HG03432 (cell line): Measurements from ENCODE around the gene ACSL5.
"Not testable (repeated sequence)": the region's sequence is repeated elsewhere in the genome, so short reads cannot be mapped to it uniquely, and the experiment has no call there.

ENCODE experiments used
- ATAC-seq: cut with Tn5 transposase; IDR thresholded peaks from one replicate; pipeline ENCODE4 v1.9.1; 2021; ENCODE audit warnings: mild to moderate bottlenecking, moderate library complexity; ENCODE audit not compliant: unreplicated experiment

ACSL5 gene

GRCh38 chr10:112402917-112403316 lies 29.0 kb downstream of the ACSL5 start:
- no peak for ATAC-seq

GRCh38 chr10:112404617-112405016 lies 30.7 kb downstream of the ACSL5 start:
- ATAC-seq = no peak

- not testable (repeated sequence) for ATAC-seq
Measured at GRCh38 chr10:112406806-112407205, 32.9 kb downstream of the ACSL5 start.

- no peak for ATAC-seq
Measured at GRCh38 chr10:112407696-112408095, 33.8 kb downstream of the ACSL5 start.

- no peak for ATAC-seq
Measured at GRCh38 chr10:112409299-112409698, 35.4 kb downstream of the ACSL5 start.

- ATAC-seq = no peak
Measured at GRCh38 chr10:112409755-112410154, 35.8 kb downstream of the ACSL5 start.

- no peak for ATAC-seq
Measured at GRCh38 chr10:112412696-112413095, 38.8 kb downstream of the ACSL5 start.

- ATAC-seq = no peak
Measured at GRCh38 chr10:112421731-112422130, 47.8 kb downstream of the ACSL5 start.

GRCh38 chr10:112424651-112425050 lies 50.7 kb downstream of the ACSL5 start:
- no peak for ATAC-seq

GRCh38 chr10:112426111-112426510 lies 52.2 kb downstream of the ACSL5 start:
- ATAC-seq = no peak

- ATAC-seq = no peak
Measured at GRCh38 chr10:112429147-112429546, 55.2 kb downstream of the ACSL5 start.

GRCh38 chr10:112429654-112430230 lies 55.8 kb downstream of the ACSL5 start:
- no peak for ATAC-seq

GRCh38 chr10:112433136-112433535 lies 59.2 kb downstream of the ACSL5 start:
- ATAC-seq = no peak

GRCh38 chr10:112434988-112435619 lies 61.2 kb downstream of the ACSL5 start:
- no peak for ATAC-seq

- ATAC-seq = no peak
Measured at GRCh38 chr10:112438356-112438755, 64.4 kb downstream of the ACSL5 start.

GRCh38 chr10:112441520-112441919 lies 67.6 kb downstream of the ACSL5 start:
- no peak for ATAC-seq

- ATAC-seq = peak; percentile 24
Measured at GRCh38 chr10:112442063-112442462, 68.1 kb downstream of the ACSL5 start.

GRCh38 chr10:112446055-112446854 lies 72.3 kb downstream of the ACSL5 start:
- peak; percentile 50 for ATAC-seq

GRCh38 chr10:112446855-112447619 lies 73.1 kb downstream of the ACSL5 start, which contains the start of the genes VTI1A and ZDHHC6:
VTI1A (plus strand) TSS chr10:112447215; CDS start chr10:112447374, 159 bp downstream.
ZDHHC6 (minus strand) TSS chr10:112446914; CDS start chr10:112445436, 1,478 bp downstream.
- ATAC-seq = peak; percentile 95

GRCh38 chr10:112447620-112447928 lies 73.7 kb downstream of the ACSL5 start:
- ATAC-seq = no peak

- ATAC-seq = no peak
Measured at GRCh38 chr10:112448888-112449287, 75.0 kb downstream of the ACSL5 start.
